GM10248 (cell line): Measurements from ENCODE around the gene BAIAP2L2.

Experiments
- CTCF ChIA-PET: fragments of 300-600 bp; sonication (Branson Sonifier 250); formaldehyde crosslinking; extraction: SDS; loops from one replicate; lab custom pipeline; 2021; ENCODE audit warnings: antibody characterized with exemption; lab: Yijun Ruan, JAX
- POLR2A ChIA-PET: fragments of 350-650 bp; sonication (Branson Sonifier 250); formaldehyde crosslinking; extraction: SDS; loops from one replicate; lab custom pipeline; 2020; ENCODE audit warnings: antibody characterized with exemption; lab: Yijun Ruan, JAX
- DNase-seq: peaks from one replicate; pipeline ENCODE4 v3.0.0; 2012; ENCODE audit errors: extremely low spot score
- TF ChIP-seq, protein P1 (sequence below): IDR thresholded peaks from 2 replicates; pipeline ENCODE4 v1.5.1; 2012; ENCODE audit warnings: mild to moderate bottlenecking, low read depth; ENCODE audit errors: extremely low read depth, missing control alignments, control extremely low read depth

BAIAP2L2 gene

DNA sequence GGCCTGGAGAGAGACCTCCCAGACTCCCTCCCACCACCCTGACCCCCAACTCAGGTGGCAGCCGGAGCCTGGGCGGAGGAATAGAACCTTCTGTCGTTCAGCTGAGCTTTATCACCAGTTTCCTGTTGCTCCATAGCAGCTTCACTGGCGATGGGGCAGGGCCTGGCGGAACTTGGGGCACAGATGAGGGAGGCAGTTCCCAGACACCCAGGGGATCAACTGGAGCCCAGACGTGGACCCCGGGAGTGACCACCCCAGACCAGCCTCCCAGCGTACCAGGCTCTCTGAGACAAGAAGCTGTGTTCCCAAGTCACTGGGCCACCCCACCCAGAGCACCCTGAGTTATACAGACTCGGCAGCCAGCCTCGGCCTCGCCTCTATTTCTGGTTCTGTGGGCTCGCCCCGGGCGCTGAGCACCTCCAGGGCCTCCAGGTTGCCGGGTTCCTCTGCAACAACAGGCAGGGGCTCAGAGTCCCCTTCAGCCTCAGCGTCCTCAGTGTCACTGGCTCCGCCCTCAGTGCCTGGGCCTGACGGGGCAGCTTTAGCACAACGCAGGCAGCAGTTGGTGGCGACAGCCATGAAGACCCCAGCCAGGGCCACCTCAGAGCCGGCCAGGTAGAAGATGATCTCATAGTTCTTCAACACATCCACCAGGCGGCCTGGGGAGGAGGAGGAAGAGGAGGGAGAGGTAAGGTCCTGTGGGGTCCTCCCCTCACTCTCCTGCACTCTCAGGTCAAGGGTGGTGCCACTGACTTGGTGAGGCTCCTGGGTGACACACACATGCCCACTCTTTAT, 32.2 kb downstream of the BAIAP2L2 start:
- TF ChIP-seq, protein P1, sequence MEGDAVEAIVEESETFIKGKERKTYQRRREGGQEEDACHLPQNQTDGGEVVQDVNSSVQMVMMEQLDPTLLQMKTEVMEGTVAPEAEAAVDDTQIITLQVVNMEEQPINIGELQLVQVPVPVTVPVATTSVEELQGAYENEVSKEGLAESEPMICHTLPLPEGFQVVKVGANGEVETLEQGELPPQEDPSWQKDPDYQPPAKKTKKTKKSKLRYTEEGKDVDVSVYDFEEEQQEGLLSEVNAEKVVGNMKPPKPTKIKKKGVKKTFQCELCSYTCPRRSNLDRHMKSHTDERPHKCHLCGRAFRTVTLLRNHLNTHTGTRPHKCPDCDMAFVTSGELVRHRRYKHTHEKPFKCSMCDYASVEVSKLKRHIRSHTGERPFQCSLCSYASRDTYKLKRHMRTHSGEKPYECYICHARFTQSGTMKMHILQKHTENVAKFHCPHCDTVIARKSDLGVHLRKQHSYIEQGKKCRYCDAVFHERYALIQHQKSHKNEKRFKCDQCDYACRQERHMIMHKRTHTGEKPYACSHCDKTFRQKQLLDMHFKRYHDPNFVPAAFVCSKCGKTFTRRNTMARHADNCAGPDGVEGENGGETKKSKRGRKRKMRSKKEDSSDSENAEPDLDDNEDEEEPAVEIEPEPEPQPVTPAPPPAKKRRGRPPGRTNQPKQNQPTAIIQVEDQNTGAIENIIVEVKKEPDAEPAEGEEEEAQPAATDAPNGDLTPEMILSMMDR = no peak
- ChIA-PET POLR2A (no interaction called here), CTCF (no interaction called here)
- no peak for DNase-seq

GRCh38 chr22:38077595-38077994, 32.9 kb downstream of the BAIAP2L2 start:
- POLR2A ChIA-PET = no interaction called here
- CTCF ChIA-PET = no interaction called here
- DNase-seq = no peak
- TF ChIP-seq, protein P1 = no peak

DNA sequence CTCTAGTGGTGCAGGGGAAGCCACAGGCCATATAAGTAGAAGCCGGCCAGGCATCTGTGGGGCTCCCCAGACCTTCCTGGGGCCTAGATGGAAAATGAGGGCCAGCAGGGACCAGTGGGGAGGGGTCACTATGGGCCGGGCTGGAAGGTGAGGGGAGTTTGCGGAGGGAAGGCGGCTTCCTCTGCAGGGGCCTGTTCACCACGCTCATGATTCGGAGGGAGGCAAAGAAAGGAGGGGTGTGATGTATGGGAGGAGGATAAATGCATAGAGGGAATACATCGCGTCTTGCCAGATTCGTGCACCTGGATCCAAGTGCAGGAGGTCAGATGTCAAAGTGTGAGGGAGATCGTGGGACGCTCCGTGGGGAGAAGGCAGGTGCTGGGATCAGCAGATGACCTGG, 33.4 kb downstream of the BAIAP2L2 start:
- TF ChIP-seq, protein P1 = no peak
- DNase-seq = no peak
- POLR2A ChIA-PET = no interaction called here
- CTCF ChIA-PET = no interaction called here

GRCh38 chr22:38075961-38076360, 34.5 kb downstream of the BAIAP2L2 start:
- CTCF ChIA-PET = no interaction called here
- TF ChIP-seq, protein P1 = no peak
- no peak for DNase-seq
- POLR2A ChIA-PET = no interaction called here

DNA sequence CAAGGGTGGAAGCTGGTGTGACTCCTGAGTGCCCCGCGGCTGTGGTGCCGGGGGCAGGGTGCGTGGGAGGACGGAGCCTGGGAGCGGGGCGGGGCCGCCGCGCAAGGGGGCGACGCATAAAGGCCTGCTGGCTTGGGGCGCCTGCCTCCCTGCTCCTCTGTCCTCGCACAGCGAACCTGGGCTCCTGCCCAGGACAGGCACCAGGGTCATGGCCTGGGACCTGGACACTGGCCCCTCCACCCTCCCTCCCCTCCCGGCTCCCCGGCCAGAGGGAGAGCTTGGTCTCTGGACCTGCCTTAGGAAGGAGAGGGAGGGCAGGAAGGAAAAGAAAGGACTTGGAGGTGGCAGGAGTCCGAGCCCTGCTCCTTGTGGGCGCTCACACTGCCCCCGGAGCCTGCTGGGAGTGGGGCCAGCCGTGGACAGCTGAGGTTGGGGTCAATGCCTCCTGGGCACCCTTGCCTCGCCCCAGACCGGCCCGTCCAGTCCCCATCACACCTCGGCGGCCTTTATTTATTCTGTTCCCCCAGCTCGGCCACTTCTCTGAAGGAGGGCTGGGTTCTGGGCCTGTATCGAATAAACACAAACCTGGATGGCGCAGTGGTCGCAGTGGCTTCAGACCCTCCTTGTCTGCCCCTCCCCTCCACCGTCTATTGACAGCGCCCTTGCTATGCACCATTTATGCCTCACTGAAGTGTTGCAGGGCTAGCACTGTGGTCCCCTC, 35.2 kb downstream of the BAIAP2L2 start:
- ChIA-PET POLR2A (no interaction called here), CTCF (no interaction called here)
- DNase-seq = no peak
- TF ChIP-seq, protein P1 = no peak

- ChIA-PET CTCF (interaction anchor here (3.4 kb wide), 1 partner anchor 22 kb away, joined by 12 read pairs; no protein-coding TSS in a partner anchor), POLR2A (no interaction called here)
These were observed 36.0 kb downstream of the BAIAP2L2 start for GRCh38 chr22:38074181-38075104.

More at GRCh38 chr22:38074181-38075104, 36.0 kb downstream of the BAIAP2L2 start:
- TF ChIP-seq, protein P1 = no peak
- no peak for DNase-seq
